Panc1 (cell line): ENCODE measurements around the gene AGPS.

Experiments used
- POLR2AphosphoS5 ChIP-seq: IDR thresholded peaks from 2 replicates; pipeline ENCODE4 v1.6.1; 2012; ENCODE audit warnings: mild to moderate bottlenecking, low read depth, low read length, moderate library complexity
- TCF7L2 ChIP-seq: IDR thresholded peaks from 2 replicates; pipeline ENCODE4 v1.6.1; 2011; ENCODE audit warnings: mild to moderate bottlenecking, low read depth, low read length, inconsistent platforms
- TF ChIP-seq, protein P1 (sequence below): fragments of 450-650 bp; IDR thresholded peaks from 2 replicates; pipeline ENCODE4 v1.5.1; 2017; ENCODE audit warnings: mild to moderate bottlenecking
- TF ChIP-seq, protein P2 (sequence below), 2 experiments: IDR thresholded peaks; 2 replicates each; pipeline ENCODE4 v1.6.1; 2011 to 2012; ENCODE audit warnings: low read depth in 2 of 2, control low read depth in 1 of 2, low read length in 1 of 2, mild to moderate bottlenecking in 1 of 2, moderate library complexity in 1 of 2; ENCODE audit not compliant: insufficient read depth in 1 of 2

DNA sequence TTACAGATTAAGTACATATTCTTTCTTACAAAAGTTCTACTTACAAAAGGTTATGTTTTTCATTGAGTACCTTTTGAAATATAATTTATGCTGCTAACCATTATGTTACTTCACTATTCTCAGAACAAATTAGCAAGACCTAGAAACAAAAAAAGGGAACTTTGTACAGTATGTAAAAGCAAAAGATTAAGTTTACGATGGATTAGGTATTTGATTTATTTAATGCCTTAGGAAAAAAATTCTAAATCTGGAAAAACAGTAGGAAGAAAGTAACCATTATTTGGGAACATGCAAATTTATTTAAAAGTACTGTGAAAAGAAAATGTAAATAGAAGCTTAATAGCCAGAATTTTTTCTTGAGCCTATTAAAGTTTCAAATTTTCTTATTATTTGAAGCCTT lies 144.6 kb downstream of the AGPS start:
- TF ChIP-seq TCF7L2 = no peak
- TF ChIP-seq POLR2AphosphoS5 = no peak
- TF ChIP-seq, protein P1, sequence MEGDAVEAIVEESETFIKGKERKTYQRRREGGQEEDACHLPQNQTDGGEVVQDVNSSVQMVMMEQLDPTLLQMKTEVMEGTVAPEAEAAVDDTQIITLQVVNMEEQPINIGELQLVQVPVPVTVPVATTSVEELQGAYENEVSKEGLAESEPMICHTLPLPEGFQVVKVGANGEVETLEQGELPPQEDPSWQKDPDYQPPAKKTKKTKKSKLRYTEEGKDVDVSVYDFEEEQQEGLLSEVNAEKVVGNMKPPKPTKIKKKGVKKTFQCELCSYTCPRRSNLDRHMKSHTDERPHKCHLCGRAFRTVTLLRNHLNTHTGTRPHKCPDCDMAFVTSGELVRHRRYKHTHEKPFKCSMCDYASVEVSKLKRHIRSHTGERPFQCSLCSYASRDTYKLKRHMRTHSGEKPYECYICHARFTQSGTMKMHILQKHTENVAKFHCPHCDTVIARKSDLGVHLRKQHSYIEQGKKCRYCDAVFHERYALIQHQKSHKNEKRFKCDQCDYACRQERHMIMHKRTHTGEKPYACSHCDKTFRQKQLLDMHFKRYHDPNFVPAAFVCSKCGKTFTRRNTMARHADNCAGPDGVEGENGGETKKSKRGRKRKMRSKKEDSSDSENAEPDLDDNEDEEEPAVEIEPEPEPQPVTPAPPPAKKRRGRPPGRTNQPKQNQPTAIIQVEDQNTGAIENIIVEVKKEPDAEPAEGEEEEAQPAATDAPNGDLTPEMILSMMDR = no peak
- TF ChIP-seq, protein P2, sequence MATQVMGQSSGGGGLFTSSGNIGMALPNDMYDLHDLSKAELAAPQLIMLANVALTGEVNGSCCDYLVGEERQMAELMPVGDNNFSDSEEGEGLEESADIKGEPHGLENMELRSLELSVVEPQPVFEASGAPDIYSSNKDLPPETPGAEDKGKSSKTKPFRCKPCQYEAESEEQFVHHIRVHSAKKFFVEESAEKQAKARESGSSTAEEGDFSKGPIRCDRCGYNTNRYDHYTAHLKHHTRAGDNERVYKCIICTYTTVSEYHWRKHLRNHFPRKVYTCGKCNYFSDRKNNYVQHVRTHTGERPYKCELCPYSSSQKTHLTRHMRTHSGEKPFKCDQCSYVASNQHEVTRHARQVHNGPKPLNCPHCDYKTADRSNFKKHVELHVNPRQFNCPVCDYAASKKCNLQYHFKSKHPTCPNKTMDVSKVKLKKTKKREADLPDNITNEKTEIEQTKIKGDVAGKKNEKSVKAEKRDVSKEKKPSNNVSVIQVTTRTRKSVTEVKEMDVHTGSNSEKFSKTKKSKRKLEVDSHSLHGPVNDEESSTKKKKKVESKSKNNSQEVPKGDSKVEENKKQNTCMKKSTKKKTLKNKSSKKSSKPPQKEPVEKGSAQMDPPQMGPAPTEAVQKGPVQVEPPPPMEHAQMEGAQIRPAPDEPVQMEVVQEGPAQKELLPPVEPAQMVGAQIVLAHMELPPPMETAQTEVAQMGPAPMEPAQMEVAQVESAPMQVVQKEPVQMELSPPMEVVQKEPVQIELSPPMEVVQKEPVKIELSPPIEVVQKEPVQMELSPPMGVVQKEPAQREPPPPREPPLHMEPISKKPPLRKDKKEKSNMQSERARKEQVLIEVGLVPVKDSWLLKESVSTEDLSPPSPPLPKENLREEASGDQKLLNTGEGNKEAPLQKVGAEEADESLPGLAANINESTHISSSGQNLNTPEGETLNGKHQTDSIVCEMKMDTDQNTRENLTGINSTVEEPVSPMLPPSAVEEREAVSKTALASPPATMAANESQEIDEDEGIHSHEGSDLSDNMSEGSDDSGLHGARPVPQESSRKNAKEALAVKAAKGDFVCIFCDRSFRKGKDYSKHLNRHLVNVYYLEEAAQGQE (IDR thresholded peaks at IDR 0.05; ENCODE audit: insufficient read depth in 1 of 2, low read depth in 2 of 2, low read length in 1 of 2) = no peak
